EH (cell line): ENCODE data around the gene CNEP1R1.

Experiments used
- DNase-seq: peaks from one replicate; pipeline ENCODE4 v3.0.0-alpha.2; 2015; ENCODE audit warnings: low read depth

Gene CNEP1R1

GRCh38 chr16:50017553-50017952, 7.5 kb upstream of the CNEP1R1 start:
- DNase-seq = no peak

DNA sequence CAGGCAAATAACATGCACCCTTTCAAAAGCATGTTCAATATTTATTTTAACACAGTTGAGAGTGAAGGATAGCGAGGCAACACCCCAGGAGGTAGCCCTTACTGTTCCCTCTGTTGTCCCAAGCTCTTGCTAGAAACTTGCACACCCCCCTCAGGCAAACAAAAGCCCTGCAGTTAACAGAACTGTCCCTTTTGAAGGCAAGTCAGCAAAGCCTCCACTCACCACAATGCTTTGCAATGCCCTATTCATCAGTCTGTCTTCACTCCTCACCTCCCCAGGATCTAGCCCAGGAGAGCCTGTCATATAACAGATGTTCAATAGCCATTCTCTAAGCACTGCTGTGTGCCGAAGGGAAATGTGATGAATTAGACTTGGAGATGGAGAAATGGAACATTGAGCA, 3.5 kb upstream of the CNEP1R1 start:
- peak; percentile 15 for DNase-seq

DNA sequence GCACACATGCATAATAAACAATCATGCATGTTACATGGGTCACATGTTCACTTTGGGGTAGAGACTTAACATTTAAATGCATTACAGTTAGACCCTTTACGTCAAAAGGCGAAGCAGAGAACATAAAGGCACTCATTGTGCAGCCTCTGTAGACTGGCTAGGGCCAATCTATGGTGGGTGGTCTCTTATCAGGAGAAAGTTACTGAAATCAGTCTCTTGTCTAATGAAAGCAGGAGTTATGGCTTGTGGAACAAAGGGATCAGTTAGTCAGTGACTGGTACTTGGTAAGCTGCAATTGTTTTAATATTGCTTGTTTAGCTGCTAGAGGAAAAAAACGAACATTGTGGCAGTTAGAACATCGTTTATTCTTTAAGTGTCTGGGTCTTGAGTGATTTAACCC, 1.4 kb upstream of the CNEP1R1 start:
- DNase-seq = no peak

DNA sequence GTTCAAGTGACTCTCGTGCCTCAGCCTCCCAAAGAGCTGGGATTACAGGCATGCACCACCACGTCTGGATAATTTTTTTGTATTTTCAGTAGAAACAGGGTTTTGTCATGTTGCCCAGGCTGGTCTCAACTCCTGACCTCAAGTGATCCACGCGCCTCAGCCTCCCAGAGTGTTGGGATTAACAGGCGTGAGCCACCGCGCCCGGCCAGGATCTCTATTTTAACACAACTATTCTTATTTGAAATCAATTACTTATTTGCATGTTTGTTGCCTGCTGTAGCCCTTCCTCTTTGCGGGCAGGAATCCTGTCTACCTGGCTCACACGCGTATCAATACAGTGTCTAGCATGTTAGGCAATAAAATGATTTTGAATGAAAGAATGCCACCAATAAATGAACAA, 818 bp upstream of the CNEP1R1 start:
- DNase-seq = no peak

DNA sequence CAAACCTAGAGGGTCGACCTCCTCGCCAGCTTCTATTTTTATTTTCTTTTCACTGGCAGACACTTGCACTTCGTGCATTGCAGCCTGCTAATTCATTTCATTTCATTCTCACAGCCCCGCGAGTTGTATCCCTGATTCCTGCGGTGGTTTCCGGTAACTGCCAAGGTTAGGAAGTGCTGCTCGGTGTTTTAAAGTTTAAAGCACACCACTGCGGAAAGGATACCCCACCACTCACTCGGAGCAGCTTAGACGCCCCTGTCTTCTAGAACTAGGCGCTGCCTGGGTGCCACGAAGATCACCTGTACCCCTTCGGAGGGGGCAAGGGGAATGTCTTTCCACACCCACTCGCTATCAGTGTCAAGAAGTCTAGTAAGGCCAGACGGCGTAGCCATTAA, 509 bp downstream of the CNEP1R1 start:
- peak; percentile 31 for DNase-seq

DNA sequence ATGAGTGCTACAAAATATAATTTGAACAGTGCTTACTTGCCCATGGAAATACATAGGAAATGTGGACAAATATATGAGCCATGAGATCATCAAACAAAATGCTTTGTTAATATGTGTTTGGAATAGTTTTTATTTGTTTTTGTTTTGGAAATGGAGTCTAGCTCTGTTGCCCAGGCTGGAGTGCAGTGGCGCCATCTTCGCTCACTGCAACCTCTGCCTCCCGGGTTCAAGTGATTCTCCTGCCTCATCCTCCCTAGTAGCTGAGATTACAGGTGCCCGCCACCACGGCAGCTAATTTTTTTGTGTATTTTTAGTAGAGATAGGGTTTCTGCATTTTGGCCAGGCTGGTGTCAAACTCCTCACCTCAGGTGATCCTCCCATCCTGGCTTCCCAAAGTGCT, 2.8 kb downstream of the CNEP1R1 start:
- DNase-seq = no peak

DNA sequence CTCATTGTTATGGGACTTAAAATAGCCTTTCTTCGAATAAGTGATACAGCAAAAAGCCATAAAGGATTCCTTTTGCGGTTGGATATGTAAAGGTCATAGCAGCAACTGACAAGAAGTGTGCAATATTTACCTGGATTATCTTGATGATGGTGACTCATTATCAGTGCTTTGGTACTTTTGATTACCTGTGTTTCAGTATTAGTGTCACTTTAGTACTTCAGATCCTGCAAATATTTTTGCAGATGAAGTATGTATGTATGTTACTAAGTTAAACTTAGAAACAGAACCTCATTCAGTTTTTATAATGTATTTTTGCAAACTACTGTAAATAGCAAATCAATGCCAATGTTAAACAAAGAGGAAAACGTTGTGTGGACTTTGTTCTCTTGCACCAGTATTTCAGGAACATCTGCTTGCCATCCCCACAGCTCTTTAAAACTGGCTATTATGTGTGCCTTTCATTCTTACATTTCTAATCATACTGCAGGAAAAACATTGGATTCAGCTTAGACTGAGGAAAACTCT, 10.5 kb downstream of the CNEP1R1 start:
- DNase-seq = no peak

DNA sequence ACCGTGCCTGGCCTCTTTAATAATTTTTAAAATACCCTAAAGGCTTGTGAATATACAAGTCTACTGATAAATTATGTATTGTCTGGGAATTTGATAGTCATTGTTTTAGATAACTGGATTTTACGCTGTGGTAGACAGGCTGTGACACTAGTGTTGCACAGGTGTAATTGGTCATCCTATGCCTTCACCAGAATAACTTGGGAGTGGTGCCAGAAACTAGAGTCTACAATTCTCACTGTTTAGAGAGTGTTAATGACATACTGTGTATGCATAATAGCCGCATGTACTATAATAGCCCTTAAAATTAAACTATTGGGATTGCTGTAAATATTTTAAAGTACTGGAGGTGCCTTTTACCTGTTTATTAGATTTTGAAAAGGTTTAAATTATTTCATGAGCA, 11.4 kb downstream of the CNEP1R1 start:
- no peak for DNase-seq

DNA sequence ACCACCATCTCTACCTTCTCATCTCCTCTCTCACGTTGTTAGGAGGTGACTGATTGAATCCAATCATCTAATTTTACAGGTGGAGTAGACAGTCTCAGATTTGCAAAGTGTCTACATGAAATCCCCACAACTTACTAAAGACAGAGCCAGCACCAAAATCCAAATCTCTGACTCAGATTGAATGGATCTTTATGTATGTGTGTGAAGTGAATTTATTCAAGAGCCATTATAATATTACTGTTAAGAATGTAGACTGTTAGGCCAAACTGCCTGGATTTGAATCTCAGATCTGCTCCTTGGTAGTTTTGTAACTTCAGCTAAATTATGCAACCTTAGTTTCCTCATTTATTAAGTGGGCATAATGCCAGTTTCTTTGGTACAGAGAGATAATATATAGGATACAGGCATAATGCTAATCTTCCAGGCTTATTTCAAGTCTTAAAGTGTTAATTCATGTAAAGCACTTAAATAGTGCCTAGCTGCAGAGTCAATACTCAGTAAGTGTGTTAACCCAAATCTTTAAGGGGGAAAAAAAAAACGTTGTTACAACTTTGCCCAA, 12.7 kb downstream of the CNEP1R1 start:
- peak; percentile 3 for DNase-seq

DNA sequence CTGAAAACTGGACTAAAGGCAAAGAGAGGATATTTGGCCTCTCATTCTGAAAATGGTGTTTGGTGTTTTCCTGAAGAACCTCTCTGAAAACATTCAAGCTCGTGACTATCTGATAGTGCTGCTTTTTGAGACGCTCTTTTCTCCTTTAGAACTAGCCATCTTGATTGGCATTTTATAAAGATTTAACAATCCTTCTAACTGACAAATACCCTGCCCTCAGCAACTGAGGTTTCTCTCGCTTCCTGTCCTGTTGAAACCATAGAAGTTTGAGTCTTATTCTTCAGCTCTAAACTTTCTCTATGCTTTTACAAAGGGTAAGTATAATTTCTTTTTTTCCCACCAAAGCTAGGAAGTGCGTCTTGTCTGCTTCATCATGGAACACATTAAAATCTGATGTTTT, 13.3 kb downstream of the CNEP1R1 start:
- no peak for DNase-seq

- no peak for DNase-seq
These were observed 13.9 kb downstream of the CNEP1R1 start for GRCh38 chr16:50038756-50039529.

DNA sequence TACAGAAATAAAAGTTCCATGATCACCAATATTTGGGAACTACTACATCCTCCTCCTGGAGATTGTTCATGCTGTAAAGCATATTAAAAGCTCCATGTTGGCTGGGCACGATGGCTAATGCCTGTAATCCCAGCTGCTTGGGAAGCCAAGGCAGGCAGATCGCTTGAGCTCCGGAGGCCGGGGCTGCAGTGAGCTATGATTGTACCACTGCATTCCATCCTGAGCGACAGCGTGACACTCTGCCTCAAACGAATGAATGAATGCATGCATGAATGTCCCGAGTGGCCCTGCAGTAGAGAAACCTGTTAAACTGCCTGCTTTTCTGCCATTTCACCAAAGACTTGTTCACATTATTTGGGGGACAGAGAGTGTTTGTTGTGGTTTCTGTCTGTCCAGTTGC, 15.0 kb downstream of the CNEP1R1 start:
- no peak for DNase-seq

- DNase-seq = no peak
These were observed 15.7 kb downstream of the CNEP1R1 start for GRCh38 chr16:50040710-50041109.

DNA sequence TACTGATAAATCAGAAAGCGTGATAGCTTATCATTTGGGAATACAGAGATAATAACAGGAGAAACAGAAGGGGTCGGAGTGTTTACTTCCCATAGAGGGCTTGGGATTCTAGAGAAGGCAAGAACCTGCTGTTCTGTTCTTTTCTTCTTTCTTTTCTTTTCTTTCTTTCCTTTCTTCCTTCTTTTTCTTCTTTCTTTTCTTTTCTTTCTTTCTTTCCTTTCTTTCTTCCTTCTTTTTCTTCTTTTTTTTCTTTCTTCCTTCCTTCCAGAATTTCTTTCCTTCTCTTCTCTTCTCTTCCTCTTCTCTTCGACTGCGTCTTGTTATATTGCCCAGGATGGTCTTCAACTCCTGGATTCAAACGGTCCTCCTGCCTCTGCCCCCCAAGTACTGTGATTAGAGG, 18.3 kb downstream of the CNEP1R1 start:
- no peak for DNase-seq

DNA sequence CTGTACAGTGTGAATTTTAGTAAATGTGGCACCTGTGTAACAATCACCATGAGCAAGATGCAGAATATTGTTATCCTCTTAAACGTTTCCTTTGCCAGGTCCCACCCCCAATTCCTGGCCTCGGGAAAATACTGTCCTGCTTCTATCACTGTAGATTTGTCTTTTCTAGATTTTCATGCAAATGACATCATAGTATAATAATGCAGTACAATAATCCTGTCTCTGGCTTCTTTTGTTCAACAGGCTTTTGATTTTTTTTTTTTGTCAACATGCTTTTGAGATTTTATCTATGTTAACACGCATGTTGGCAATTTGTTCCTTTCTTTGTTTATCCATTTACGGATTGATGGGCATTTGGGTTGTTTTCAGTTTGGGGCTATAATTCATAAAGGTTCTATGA, 20.4 kb downstream of the CNEP1R1 start:
- no peak for DNase-seq

- no peak for DNase-seq
These were observed 21.8 kb downstream of the CNEP1R1 start for GRCh38 chr16:50046853-50047252.

GRCh38 chr16:50047864-50048263, 22.8 kb downstream of the CNEP1R1 start:
- DNase-seq = no peak

- DNase-seq = peak; percentile 19
These were observed 25.8 kb downstream of the CNEP1R1 start for GRCh38 chr16:50050802-50051201.

DNA sequence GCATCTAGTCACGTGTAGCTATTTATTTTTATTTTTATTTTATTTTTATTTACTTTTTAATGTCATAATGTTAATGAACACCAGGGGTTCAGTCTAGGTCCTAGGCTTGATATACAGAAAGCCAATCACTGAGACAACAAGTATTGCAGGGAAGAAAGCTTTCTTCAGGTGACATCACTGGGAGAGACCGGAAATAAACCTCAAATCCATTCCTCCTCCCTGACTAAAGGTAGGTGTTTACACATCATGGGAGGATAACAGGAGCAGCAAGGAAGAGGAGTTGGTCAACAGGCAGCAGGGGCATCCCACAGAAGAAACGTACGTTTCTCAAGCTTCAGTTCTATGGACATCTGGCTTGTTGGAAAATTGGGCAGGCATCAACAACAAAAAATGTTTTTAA, 31.2 kb downstream of the CNEP1R1 start:
- no peak for DNase-seq

GRCh38 chr16:50058091-50058771, 33.2 kb downstream of the CNEP1R1 start:
- DNase-seq = no peak

- no peak for DNase-seq
These were observed 34.1 kb downstream of the CNEP1R1 start for GRCh38 chr16:50059111-50059510.

GRCh38 chr16:50059669-50060068, 34.6 kb downstream of the CNEP1R1 start:
- DNase-seq = no peak

- no peak for DNase-seq
These were observed 36.3 kb downstream of the CNEP1R1 start for GRCh38 chr16:50061326-50061725.
